Measurements from ENCODE around the gene RNF130.

RNF130 gene

GRCh38 chr5:180071531-180072255, at the start of gene RNF130 (continued):
- TF ChIP-seq ZBTB48 (tag by site-specific recombination; IDR thresholded peaks at IDR 0.05): no peak
- no peak for TF ChIP-seq ZNF433 (tag by site-specific recombination; IDR thresholded peaks at IDR 0.05; ENCODE audit: low read depth)
- no peak for TF ChIP-seq ZNF140 (tag by site-specific recombination; IDR thresholded peaks at IDR 0.05)
- TF ChIP-seq ZNF391 (tag by site-specific recombination; IDR thresholded peaks at IDR 0.05; ENCODE audit: borderline replicate concordance, low read depth): no peak; the same call in 1 of the 2 replicates
- no peak for TF ChIP-seq ZNF449 (tag by site-specific recombination; IDR thresholded peaks at IDR 0.05)
- no peak for TF ChIP-seq ZNF184 (tag by site-specific recombination; IDR thresholded peaks at IDR 0.05)
- TF ChIP-seq ZFHX2 (tag by site-specific recombination; conservative IDR thresholded peaks at IDR 0.05): peak; percentile 74
- TF ChIP-seq SALL2 (tag by site-specific recombination; IDR thresholded peaks at IDR 0.05; ENCODE audit: borderline replicate concordance): no peak
- TF ChIP-seq KLF9 (tag by site-specific recombination; IDR thresholded peaks at IDR 0.05; ENCODE audit: low read depth): peak; percentile 87
- no peak for TF ChIP-seq ZNF138 (tag by site-specific recombination; IDR thresholded peaks at IDR 0.05; ENCODE audit: borderline replicate concordance)
- peak; percentile 20; the same call in 1 of the 2 replicates for TF ChIP-seq ZNF10 (tag by site-specific recombination; IDR thresholded peaks at IDR 0.05)
- no peak for TF ChIP-seq ZNF175 (tag by site-specific recombination; IDR thresholded peaks at IDR 0.05)
- TF ChIP-seq ZNF549 (tag by site-specific recombination; IDR thresholded peaks at IDR 0.05): peak; percentile 3; the same call in 1 of the 2 replicates
- peak; percentile 61; the same call in 1 of the 2 replicates for TF ChIP-seq ZNF501 (tag by site-specific recombination; IDR thresholded peaks at IDR 0.05)
- no peak for TF ChIP-seq ZNF548 (tag by site-specific recombination; IDR thresholded peaks at IDR 0.05)
- TF ChIP-seq ZNF362 (tag by site-specific recombination; IDR thresholded peaks at IDR 0.05): no peak
- TF ChIP-seq GLI4 (tag by site-specific recombination; IDR thresholded peaks at IDR 0.05): no peak
- peak; percentile 83; the same call in 1 of the 2 replicates for TF ChIP-seq ZSCAN30 (tag by site-specific recombination; IDR thresholded peaks at IDR 0.05)
- TF ChIP-seq ZNF132 (tag by site-specific recombination; IDR thresholded peaks at IDR 0.05; ENCODE audit: borderline replicate concordance): no peak
- TF ChIP-seq INSM2 (tag by site-specific recombination; IDR thresholded peaks at IDR 0.05): 0 out of 2 replicates have a peak, but pooled peaks have one; percentile 57
- peak; percentile 46; the same call in 1 of the 2 replicates for TF ChIP-seq ZNF843 (tag by site-specific recombination; IDR thresholded peaks at IDR 0.05)
- TF ChIP-seq ZNF24 (tag by site-specific recombination; IDR thresholded peaks at IDR 0.05): no peak
- peak; percentile 70 for TF ChIP-seq KLF7 (tag by site-specific recombination; IDR thresholded peaks at IDR 0.05; ENCODE audit: borderline replicate concordance)
- TF ChIP-seq MZF1 (tag by site-specific recombination; IDR thresholded peaks at IDR 0.05; ENCODE audit: borderline replicate concordance): no peak
- TF ChIP-seq ZNF747 (tag by site-specific recombination; IDR thresholded peaks at IDR 0.05): no peak
- TF ChIP-seq ZNF157 (tag by site-specific recombination; IDR thresholded peaks at IDR 0.05): no peak
- TF ChIP-seq ELK4 (IDR thresholded peaks at IDR 0.05; ENCODE audit: borderline replicate concordance, low read depth, low read length): no peak
- TF ChIP-seq ZSCAN23 (tag by site-specific recombination; IDR thresholded peaks at IDR 0.05): no peak
- TF ChIP-seq AEBP2 (tag by site-specific recombination; IDR thresholded peaks at IDR 0.05; ENCODE audit: borderline replicate concordance): no peak
- peak; percentile 43; the same call in 1 of the 2 replicates for TF ChIP-seq ZNF629 (tag by site-specific recombination; IDR thresholded peaks at IDR 0.05)
- TF ChIP-seq KLF10 (tag by site-specific recombination; IDR thresholded peaks at IDR 0.05): peak; percentile 55
- peak; percentile 33; the same call in 1 of the 2 replicates for TF ChIP-seq ZNF76 (tag by site-specific recombination; IDR thresholded peaks at IDR 0.05; ENCODE audit: borderline replicate concordance, low read depth)

All from HEK293 (cell line).